Measurements from ENCODE around the gene ANXA11. TPM values are rescaled to one million over a fixed set of nuclear protein-coding genes. Genes with fewer than 3 reads are reported as not detected.

Gene ANXA11
- total RNA-seq, 4 donors from 2014 or later: 77.5 to 106 (median 90.8) TPM

- no peaks in the 10 kb centered on the region for H3K9me3 ChIP-seq
- no peak overlapping the region for H3K27ac ChIP-seq
- no peaks in the 10 kb centered on the region for H3K27me3 ChIP-seq
- intact Hi-C loops (cut with DNase I): no loop called here
- 70 to 77% methylated on average over 6 of the region's 6 CpGs for WGBS, 2 donors
- no peak overlapping the region for H3K4me3 ChIP-seq (replicated peaks in 1 of 3)
- DNase-seq: no peak
- H3K4me1 ChIP-seq: no peaks in the 10 kb centered on the region
- H3K36me3 ChIP-seq: no peaks in the 10 kb centered on the region
- TF ChIP-seq CTCF (IDR thresholded peaks at IDR 0.05): no peak
- no peak for TF ChIP-seq POLR2A (IDR thresholded peaks at IDR 0.05)
These were observed 73.8 kb downstream of the ANXA11 start for GRCh38 chr10:80131499-80131901.

GRCh38 chr10:80126876-80127275 is 78.5 kb downstream of the ANXA11 start:
- no peaks in the 10 kb centered on the region for H3K4me1 ChIP-seq
- intact Hi-C loops (cut with DNase I): no loop called here
- no peak for TF ChIP-seq CTCF (IDR thresholded peaks at IDR 0.05)
- TF ChIP-seq POLR2A (IDR thresholded peaks at IDR 0.05): no peak
- H3K27ac ChIP-seq: no peak overlapping the region
- no peaks in the 10 kb centered on the region for H3K36me3 ChIP-seq
- H3K9me3 ChIP-seq: no peaks in the 10 kb centered on the region
- 55 to 71% methylated on average over 4 of the region's 4 CpGs for WGBS, 2 donors
- no peak for DNase-seq
- H3K27me3 ChIP-seq: no peaks in the 10 kb centered on the region
- no peak overlapping the region for H3K4me3 ChIP-seq (replicated peaks in 1 of 3)

GRCh38 chr10:80122746-80123145 is 82.6 kb downstream of the ANXA11 start:
- no peak overlapping the region for H3K27ac ChIP-seq
- H3K36me3 ChIP-seq: no peaks in the 10 kb centered on the region
- DNase-seq: no peak
- no peak overlapping the region for H3K4me3 ChIP-seq (replicated peaks in 1 of 3)
- TF ChIP-seq CTCF (IDR thresholded peaks at IDR 0.05) (no peak), POLR2A (IDR thresholded peaks at IDR 0.05) (no peak)
- no peaks in the 10 kb centered on the region for H3K4me1 ChIP-seq
- no peaks in the 10 kb centered on the region for H3K9me3 ChIP-seq
- 55 to 77% methylated on average over 2 of the region's 2 CpGs for whole genome bisulfite sequencing, 2 donors
- no peaks in the 10 kb centered on the region for H3K27me3 ChIP-seq
- intact Hi-C loops (cut with DNase I): no loop called here

- Histone ChIP-seq H3K9me3 (no peaks in the 10 kb centered on the region), H3K4me3 (replicated peaks in 1 of 3) (no peak overlapping the region), H3K27me3 (no peaks in the 10 kb centered on the region), H3K4me1 (no peaks in the 10 kb centered on the region), H3K27ac (no peak overlapping the region), H3K36me3 (no peaks in the 10 kb centered on the region)
- TF ChIP-seq CTCF (IDR thresholded peaks at IDR 0.05): no peak
- no peak for TF ChIP-seq POLR2A (IDR thresholded peaks at IDR 0.05)
- DNase-seq: no peak
- intact Hi-C loops (cut with DNase I): no loop called here
These were observed 83.1 kb downstream of the ANXA11 start for GRCh38 chr10:80122110-80122710.

GRCh38 chr10:80118669-80119068 is 86.7 kb downstream of the ANXA11 start:
- 78 to 79% methylated on average over 4 of the region's 4 CpGs for WGBS, 2 donors
- H3K4me3 ChIP-seq (replicated peaks in 1 of 3): no peak overlapping the region
- no peak overlapping the region for H3K27ac ChIP-seq
- H3K9me3 ChIP-seq: no peaks in the 10 kb centered on the region
- H3K36me3 ChIP-seq: no peaks in the 10 kb centered on the region
- no peaks in the 10 kb centered on the region for H3K4me1 ChIP-seq
- DNase-seq: no peak
- no peaks in the 10 kb centered on the region for H3K27me3 ChIP-seq
- TF ChIP-seq POLR2A (IDR thresholded peaks at IDR 0.05) (no peak), CTCF (IDR thresholded peaks at IDR 0.05) (no peak)
- intact Hi-C loops (cut with DNase I): no loop called here

All from thyroid gland (tissue), 4 donors.